Mesothelial cell of epicardium (in vitro differentiated cells): ENCODE results near the gene CD6. TPM values are rescaled to one million over a fixed set of nuclear protein-coding genes. Genes with fewer than 3 reads are reported as not detected.

Source experiments
- DNase-seq, 2 experiments: peaks; one replicate each; pipeline ENCODE4 v3.0.0; 2021; ENCODE audit warnings: low spot score in 2 of 2; ENCODE audit not compliant: unreplicated experiment in 2 of 2
- H3K27ac Mint-ChIP-seq: 2 replicates; pipeline ENCODE4 v1.8.0; 2021; ENCODE audit warnings: mixed read lengths
- H3K27me3 Mint-ChIP-seq: 2 replicates; pipeline ENCODE4 v1.8.0; 2021; ENCODE audit warnings: low read depth, mixed read lengths
- H3K36me3 Mint-ChIP-seq: 2 replicates; pipeline ENCODE4 v1.8.0; 2021; ENCODE audit warnings: mixed read lengths
- H3K4me1 Mint-ChIP-seq: 2 replicates; pipeline ENCODE4 v1.8.0; 2021; ENCODE audit warnings: mixed read lengths
- H3K4me3 Mint-ChIP-seq: 2 replicates; pipeline ENCODE4 v1.8.0; 2021; ENCODE audit warnings: mild to moderate bottlenecking, moderate library complexity, mixed read lengths
- H3K9me3 Mint-ChIP-seq: 2 replicates; pipeline ENCODE4 v1.8.0; 2021; ENCODE audit warnings: mixed read lengths
- total RNA-seq: library from RNA; stranded (reverse); gene quantifications from 3 replicates; pipeline ENCODE4 v1.2.1, GENCODE V29; 2021
- TF ChIP-seq, protein P1 (sequence below): fragments of 200-600 bp; sonication (generic); IDR thresholded peaks from one replicate; pipeline ENCODE4 v1.5.0; 2021; ENCODE audit warnings: antibody characterized with exemption; ENCODE audit not compliant: unreplicated experiment

The CD6 gene
- total RNA-seq, 1 donor from 2014 or later: 0.31 TPM

GRCh38 chr11:61056571-61056970, 85.1 kb downstream of the CD6 start:
- no peaks in the 10 kb centered on the region for H3K4me1 Mint-ChIP-seq
- DNase-seq: no peak

GRCh38 chr11:61056981-61057380, 85.5 kb downstream of the CD6 start:
- no peak overlapping the region for H3K4me3 Mint-ChIP-seq
- H3K36me3 Mint-ChIP-seq: no peaks in the 10 kb centered on the region
- no peaks in the 10 kb centered on the region for H3K9me3 Mint-ChIP-seq
- TF ChIP-seq, protein P1, sequence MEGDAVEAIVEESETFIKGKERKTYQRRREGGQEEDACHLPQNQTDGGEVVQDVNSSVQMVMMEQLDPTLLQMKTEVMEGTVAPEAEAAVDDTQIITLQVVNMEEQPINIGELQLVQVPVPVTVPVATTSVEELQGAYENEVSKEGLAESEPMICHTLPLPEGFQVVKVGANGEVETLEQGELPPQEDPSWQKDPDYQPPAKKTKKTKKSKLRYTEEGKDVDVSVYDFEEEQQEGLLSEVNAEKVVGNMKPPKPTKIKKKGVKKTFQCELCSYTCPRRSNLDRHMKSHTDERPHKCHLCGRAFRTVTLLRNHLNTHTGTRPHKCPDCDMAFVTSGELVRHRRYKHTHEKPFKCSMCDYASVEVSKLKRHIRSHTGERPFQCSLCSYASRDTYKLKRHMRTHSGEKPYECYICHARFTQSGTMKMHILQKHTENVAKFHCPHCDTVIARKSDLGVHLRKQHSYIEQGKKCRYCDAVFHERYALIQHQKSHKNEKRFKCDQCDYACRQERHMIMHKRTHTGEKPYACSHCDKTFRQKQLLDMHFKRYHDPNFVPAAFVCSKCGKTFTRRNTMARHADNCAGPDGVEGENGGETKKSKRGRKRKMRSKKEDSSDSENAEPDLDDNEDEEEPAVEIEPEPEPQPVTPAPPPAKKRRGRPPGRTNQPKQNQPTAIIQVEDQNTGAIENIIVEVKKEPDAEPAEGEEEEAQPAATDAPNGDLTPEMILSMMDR: no peak
- no peak overlapping the region for H3K27ac Mint-ChIP-seq
- no peak for DNase-seq
- peaks cover 3% of the 10 kb centered on the region for H3K27me3 Mint-ChIP-seq
- no peaks in the 10 kb centered on the region for H3K4me1 Mint-ChIP-seq

More at GRCh38 chr11:61056571-61056970, 85.1 kb downstream of the CD6 start:
- no peaks in the 10 kb centered on the region for H3K9me3 Mint-ChIP-seq
- no peak overlapping the region for H3K4me3 Mint-ChIP-seq
- TF ChIP-seq, protein P1: no peak
- peaks cover 3% of the 10 kb centered on the region for H3K27me3 Mint-ChIP-seq
- no peak overlapping the region for H3K27ac Mint-ChIP-seq
- no peaks in the 10 kb centered on the region for H3K36me3 Mint-ChIP-seq

- H3K27me3 Mint-ChIP-seq: peaks cover 3% of the 10 kb centered on the region
- no peak for DNase-seq
- no peaks in the 10 kb centered on the region for H3K9me3 Mint-ChIP-seq
- H3K27ac Mint-ChIP-seq: no peak overlapping the region
- H3K4me1 Mint-ChIP-seq: no peaks in the 10 kb centered on the region
- H3K4me3 Mint-ChIP-seq: no peak overlapping the region
- TF ChIP-seq, protein P1: no peak
- no peaks in the 10 kb centered on the region for H3K36me3 Mint-ChIP-seq
Measured at GRCh38 chr11:61057615-61058014, 86.1 kb downstream of the CD6 start.

GRCh38 chr11:61058583-61059259, 87.2 kb downstream of the CD6 start:
- Mint-ChIP-seq H3K27ac (no peak overlapping the region), H3K4me1 (no peaks in the 10 kb centered on the region)
- no peak for DNase-seq

GRCh38 chr11:61059260-61059752, 87.8 kb downstream of the CD6 start:
- Mint-ChIP-seq H3K4me3 (no peak overlapping the region), H3K27me3 (peaks cover 7% of the 10 kb centered on the region), H3K4me1 (no peaks in the 10 kb centered on the region), H3K9me3 (no peaks in the 10 kb centered on the region), H3K27ac (no peak overlapping the region), H3K36me3 (no peaks in the 10 kb centered on the region)
- no peak for DNase-seq
- TF ChIP-seq, protein P1: no peak

More at GRCh38 chr11:61058583-61059259, 87.2 kb downstream of the CD6 start:
- no peaks in the 10 kb centered on the region for H3K36me3 Mint-ChIP-seq
- TF ChIP-seq, protein P1: no peak
- H3K9me3 Mint-ChIP-seq: no peaks in the 10 kb centered on the region
- H3K27me3 Mint-ChIP-seq: peaks cover 7% of the 10 kb centered on the region
- no peak overlapping the region for H3K4me3 Mint-ChIP-seq
